Loucy (cell line): ENCODE measurements around the gene FAM3B.

Experiments used
- CTCF ChIP-seq: fragments of 200-600 bp; sonication (generic); conservative IDR thresholded peaks from 2 replicates; pipeline ENCODE4 v1.5.1; 2014; ENCODE audit warnings: mild to moderate bottlenecking, antibody characterized with exemption, low read length
- EZH2phosphoT487 ChIP-seq: fragments of 200-600 bp; IDR thresholded peaks from 2 replicates; pipeline ENCODE4 v1.6.1; 2018; ENCODE audit warnings: antibody characterized with exemption, mild to moderate bottlenecking, moderate library complexity, borderline replicate concordance

DNA sequence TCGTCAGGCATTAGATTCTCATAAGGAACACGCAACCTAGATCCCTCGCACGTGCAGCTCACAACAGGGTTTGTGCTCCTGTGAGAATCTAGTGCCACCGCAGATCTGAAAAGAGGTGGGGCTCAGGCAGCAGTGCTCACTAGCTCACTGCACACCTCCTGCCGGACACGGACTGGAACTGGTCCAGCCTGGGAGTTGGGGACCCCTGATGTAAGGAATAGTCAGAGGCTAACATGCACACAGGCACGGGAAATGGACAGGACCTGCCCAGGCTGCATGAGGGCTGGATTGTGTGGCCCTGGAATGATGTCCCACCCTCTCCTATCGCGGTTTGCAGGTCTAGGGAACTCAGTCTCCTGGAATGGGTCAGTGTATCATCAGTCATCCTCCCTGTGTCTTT is 86.2 kb downstream of the FAM3B start:
- no peak for TF ChIP-seq CTCF
- TF ChIP-seq EZH2phosphoT487: no peak
